ENCODE results near the gene CUEDC2.
A peak's percentile ranks its signal among the peaks of the same experiment; 100 is the strongest.

CUEDC2 gene

GRCh38 chr10:102396730-102397151 lies 35.6 kb downstream of the CUEDC2 start:
- DNase-seq (ENCODE audit: low spot score) = no peak

GRCh38 chr10:102396317-102396650 lies 36.1 kb downstream of the CUEDC2 start:
- DNase-seq (ENCODE audit: low spot score) = no peak

GRCh38 chr10:102395400-102396316 lies 36.7 kb downstream of the CUEDC2 start, which contains the start of gene NFKB2:
TSS of gene NFKB2 (plus strand) at chr10:102395705. CDS start at chr10:102395960, 255 bp downstream.
- peak; percentile 95 for DNase-seq (ENCODE audit: low spot score)

- peak; percentile 37 for DNase-seq (ENCODE audit: low spot score)
These were observed 37.5 kb downstream of the CUEDC2 start for GRCh38 chr10:102394801-102395399.

DNA sequence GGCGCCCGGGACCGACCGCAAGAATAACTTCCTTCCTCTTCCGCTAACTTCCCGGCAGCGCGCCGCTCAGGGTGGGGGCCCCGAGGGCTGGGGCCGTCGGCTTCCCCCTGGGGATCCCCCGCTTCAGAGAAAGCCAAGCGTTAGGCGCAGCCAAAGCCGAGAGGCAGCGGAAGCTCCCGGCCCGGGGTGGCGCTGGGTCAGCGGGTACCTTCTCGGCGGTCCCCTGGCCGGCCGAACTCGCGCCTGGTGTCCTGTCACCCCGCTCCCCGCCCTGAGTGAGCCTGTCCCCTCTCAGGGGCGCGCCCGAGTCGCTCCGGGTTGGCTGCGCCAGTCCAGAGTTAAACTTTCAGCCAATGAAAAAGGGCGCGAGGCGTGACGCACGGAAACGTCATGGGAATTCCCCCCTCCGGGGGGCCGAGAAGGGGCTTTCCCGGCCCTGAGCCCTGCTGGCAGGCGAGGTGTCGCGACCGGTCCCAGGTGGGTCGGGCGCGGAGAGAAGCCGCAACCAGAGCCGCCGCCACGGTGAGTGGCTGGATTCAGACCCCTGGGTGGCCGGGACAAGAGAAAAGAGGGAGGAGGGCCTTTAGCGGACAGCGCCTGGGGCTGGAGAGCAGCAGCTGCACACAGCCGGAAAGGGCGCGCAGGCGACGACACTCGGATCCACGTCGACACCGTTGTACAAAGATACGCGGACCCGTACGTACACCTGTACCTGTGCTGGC lies 38.1 kb downstream of the CUEDC2 start:
- DNase-seq (ENCODE audit: low spot score) = peak; percentile 95

DNA sequence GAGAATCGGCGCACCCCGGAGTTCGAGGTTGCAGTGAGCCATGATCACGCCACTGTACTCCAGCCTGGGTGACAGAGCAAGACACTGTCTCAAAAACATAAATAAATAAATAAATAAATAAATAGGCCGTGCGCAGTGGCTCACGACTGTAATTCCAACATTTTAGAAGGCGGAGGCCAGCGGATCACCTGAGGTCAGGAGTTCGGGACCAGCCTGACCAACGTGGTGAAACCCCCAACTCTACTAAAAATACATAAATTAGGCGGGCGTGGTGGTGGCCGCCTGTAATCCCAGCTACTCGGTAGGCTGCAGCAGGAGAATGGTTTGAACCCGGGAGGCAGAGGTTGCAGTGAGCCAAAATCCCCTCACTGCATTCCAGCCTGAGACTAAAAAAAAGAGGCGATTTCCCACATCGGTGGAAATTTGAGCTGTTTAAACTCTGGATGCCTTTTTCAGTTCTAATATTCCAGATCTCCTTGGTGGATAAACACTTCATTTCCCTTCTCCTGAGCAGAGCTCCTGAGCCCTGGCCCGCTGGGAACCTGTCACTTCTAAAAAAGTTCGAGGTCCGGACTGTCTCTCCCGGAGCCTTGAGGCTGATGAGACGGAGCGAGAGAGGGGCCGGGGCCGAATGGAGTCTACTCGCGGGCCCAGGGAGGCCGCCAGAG lies 38.8 kb downstream of the CUEDC2 start:
- DNase-seq (ENCODE audit: low spot score) = no peak

DNA sequence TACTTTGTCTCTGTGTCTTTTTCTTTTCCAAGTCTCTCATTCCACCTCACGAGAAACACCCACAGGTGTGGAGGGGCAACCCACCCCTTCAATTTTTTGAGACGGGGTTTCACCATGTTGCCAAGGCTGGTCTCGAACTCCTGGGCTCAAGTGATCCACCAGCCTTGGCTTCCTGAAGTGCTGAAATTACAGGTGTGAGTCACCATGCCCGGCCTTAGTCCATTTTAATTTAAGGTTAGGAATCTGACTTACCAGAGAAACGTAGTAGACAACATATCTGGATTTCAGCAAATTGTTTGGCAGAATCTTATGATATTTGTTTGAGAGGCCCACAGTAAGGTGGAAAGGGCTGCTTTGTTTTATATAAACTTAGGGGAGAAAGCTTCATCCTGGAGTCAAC lies 40.1 kb downstream of the CUEDC2 start:
- DNase-seq (ENCODE audit: low spot score) = no peak

DNA sequence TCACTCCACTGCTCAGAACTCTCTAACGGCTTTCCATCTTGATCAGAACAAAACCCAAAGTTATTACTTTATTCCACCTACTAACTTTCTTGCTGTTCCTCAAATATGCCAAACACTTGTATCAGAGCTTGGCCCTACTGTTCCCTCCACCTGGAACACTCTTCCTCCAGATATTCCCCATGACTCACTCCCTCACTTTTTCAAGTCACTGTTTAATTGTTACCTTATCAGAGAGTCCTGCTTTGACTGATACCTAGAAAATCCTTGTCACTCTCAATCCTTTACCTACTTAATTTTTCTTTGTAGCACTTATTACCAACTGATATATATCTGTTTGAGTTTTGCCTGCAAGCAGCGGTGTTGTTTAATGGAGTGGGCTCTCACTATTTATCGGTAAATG lies 42.5 kb downstream of the CUEDC2 start:
- no peak for DNase-seq (ENCODE audit: low spot score)

DNA sequence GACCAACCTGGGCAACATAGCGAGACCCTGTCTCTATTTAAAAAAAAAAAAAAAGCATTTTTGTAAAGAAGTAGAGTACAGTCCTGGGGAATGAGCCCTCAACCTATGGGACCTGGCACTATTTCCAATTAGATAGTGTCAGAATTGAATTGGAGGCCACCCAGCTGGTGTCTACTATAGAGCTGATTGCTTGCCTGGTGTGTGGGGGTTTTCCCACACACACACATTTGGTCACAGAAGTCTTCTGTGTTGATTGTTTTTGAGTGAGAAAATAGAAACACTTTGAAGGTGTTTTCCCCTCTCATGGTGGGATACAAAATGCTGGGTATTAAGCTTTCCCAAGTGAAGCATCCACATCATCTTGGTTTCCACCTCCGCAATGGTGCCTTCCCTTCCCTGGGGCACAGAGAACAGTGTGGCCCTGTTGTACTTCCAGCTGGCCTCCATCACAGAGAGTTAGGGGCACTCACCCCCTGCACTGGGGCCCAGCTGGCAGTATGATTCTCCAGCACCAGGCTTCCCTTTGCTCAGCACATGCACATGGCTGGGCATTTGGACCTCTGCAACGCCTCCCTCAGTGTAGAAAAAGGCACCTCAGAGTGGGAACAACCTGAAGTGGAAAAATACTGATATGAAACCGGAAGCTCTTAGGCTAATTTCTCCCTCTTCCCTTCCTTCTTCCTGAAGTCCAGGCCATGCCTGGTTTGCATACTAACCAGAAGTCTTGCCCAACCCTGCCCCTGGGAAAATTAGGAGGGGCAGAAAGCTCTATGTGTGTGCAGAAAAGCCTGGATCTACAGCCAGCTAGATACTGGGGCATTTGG lies 47.6 kb downstream of the CUEDC2 start:
- peak; percentile 61 for DNase-seq (ENCODE audit: low spot score)

- DNase-seq (ENCODE audit: low spot score) = no peak
These were observed 48.3 kb downstream of the CUEDC2 start for GRCh38 chr10:102384053-102384452.

DNA sequence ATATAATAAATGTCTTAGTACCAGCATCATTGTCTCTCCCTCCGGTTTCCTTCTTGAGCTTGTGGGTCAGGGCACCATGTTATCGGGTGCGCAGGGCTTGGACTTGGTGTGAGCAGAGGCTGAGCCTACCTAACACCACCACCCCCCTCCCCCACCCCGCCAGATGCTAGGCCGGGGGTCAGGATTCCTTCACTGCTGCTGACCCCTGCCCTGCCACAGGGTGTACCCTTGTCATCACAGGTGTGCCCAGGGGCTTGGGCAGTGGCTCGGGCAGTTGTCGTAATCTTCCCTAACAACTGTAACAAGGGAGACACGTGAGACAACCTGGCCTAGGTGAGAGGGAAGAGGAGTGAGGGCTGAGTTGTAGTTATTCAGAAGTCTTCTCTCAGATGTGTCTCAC lies 49.5 kb downstream of the CUEDC2 start:
- DNase-seq (ENCODE audit: low spot score) = no peak

DNA sequence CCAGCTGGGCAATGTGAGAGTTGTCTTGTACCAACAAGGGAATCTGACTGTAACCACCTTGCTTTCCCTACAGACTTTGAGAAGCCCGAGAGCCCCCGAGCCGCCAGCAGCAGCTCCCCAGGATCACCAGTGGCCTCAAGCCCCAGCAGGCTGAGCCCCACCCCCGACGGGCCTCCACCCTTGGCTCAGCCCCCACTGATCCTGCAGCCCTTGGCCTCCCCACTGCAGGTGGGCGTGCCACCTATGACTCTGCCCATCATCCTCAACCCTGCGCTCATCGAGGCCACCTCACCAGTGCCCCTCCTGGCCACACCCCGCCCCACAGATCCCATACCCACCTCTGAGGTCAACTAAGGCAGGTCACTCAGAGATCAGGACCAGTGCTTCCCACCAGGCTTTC lies 50.4 kb downstream of the CUEDC2 start:
- DNase-seq (ENCODE audit: low spot score) = no peak

GRCh38 chr10:102379383-102379782 lies 53.0 kb downstream of the CUEDC2 start:
- no peak for DNase-seq (ENCODE audit: low spot score)

DNA sequence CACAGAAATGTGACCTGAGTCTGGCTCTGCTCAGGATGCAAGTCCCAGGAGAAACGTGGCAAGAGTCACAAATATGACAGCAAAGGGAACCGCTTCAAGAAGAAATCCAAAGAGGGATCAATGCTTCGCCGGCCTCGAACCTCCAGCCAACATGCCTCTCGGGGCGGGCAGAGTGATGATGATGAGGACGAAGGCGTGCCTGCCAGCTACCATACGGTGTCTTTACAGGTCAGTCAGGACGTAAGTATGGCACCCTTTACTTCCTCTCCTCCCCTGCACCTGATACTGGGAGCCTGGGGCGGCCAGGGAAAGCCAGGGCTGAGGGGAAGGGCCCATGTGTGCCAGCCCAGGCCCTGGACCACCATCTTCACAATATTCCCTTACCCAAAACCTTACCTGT lies 55.5 kb downstream of the CUEDC2 start:
- DNase-seq (ENCODE audit: low spot score) = no peak

GRCh38 chr10:102375867-102376266 lies 56.5 kb downstream of the CUEDC2 start:
- DNase-seq (ENCODE audit: low spot score) = no peak

DNA sequence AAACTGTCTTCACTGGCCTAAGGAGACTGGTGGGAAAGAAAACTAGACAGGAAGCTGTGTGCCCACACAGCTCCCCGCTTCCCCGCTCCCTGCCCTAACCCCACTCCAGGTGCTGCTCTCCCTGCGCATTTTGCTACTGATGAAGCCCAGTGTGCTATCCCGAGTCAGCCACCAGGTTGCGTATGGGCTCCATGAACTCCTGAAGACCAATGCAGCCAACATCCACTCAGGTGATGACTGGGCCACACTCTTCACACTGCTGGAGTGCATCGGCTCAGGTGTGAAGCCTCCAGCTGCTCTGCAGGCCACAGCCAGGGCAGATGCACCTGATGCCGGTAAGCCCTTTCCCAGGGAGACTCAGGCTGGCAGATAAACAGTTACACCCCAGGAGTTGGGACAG lies 57.1 kb downstream of the CUEDC2 start:
- no peak for DNase-seq (ENCODE audit: low spot score)
